ENCODE measurements around the gene ALDH5A1.

ALDH5A1 gene

DNA sequence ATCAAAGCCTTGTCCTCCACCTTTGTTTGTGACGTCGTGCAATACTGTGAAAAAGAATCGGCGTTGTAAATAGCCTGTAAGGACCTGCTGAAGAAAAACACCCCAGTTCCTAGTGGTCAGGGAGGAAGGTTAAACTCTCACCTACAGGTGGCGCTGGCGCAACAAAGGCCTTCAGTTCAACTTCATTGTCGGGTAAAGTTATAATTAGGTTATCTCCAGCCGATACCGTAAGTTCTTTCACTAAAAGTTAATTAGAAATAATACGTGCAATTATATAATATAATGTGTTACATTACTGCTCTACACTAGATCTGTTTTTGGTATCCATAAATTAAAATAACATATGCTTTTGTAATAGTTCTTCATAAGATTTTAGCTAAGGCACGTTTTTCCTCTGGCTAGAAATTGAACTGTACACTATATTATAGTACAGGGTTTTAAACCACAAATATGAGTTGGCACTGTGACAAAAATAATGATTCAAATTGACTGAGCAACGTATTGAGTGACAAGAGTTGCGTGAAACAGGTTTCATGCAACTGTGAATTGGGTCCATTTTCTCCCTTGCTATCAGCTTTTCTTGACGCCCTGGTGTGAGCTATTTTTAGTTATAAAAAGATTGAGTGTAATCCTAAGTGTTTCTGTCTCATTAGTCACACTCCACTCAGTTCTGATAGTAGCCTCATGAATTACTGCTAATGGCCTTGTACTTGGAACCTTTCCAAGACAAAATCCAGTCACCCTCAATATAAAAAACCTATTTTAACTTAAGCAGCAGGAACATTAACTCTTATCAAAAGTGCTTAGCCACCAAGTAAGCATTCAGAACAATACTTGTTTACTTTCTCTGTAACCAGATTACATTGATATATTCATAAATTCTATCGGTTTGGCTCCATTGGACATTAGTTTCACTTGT lies 89.0 kb downstream of the ALDH5A1 start (continued):
- TF ChIP-seq, protein P1, sequence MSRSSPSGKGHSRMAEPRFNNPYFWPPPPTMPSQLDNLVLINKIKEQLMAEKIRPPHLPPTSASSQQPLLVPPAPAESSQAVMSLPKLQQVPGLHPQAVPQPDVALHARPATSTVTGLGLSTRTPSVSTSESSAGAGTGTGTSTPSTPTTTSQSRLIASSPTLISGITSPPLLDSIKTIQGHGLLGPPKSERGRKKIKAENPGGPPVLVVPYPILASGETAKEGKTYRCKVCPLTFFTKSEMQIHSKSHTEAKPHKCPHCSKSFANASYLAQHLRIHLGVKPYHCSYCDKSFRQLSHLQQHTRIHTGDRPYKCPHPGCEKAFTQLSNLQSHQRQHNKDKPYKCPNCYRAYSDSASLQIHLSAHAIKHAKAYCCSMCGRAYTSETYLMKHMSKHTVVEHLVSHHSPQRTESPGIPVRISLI (tag by site-specific recombination; IDR thresholded peaks at IDR 0.05), result peak; percentile 89
- TF ChIP-seq ZNF560 (tag by site-specific recombination; IDR thresholded peaks at IDR 0.05; ENCODE audit: borderline replicate concordance) (no peak), ZNF558 (tag by site-specific recombination; IDR thresholded peaks at IDR 0.05) (peak; percentile 79), ZNF391 (tag by site-specific recombination; IDR thresholded peaks at IDR 0.05; ENCODE audit: borderline replicate concordance, low read depth) (peak; percentile 93; the same call in 1 of the 2 replicates), ZNF157 (tag by site-specific recombination; IDR thresholded peaks at IDR 0.05) (no peak), ZEB2 (tag by site-specific recombination; IDR thresholded peaks at IDR 0.05) (peak; percentile 93), ZNF335 (tag by site-specific recombination; conservative IDR thresholded peaks at IDR 0.05) (no peak), ZNF274 (IDR thresholded peaks at IDR 0.05; ENCODE audit: low read length) (no peak), ZNF274 (tag by site-specific recombination; IDR thresholded peaks at IDR 0.05; ENCODE audit: borderline replicate concordance) (no peak), ZNF248 (tag by site-specific recombination; IDR thresholded peaks at IDR 0.05) (no peak), ZSCAN16 (tag by site-specific recombination; IDR thresholded peaks at IDR 0.05) (no peak), ZNF48 (tag by site-specific recombination; IDR thresholded peaks at IDR 0.05) (no peak), ZNF561 (tag by site-specific recombination; IDR thresholded peaks at IDR 0.05; ENCODE audit: borderline replicate concordance) (peak; percentile 81; the same call in 1 of the 2 replicates), ZNF239 (tag by site-specific recombination; IDR thresholded peaks at IDR 0.05) (no peak), ZNF610 (tag by site-specific recombination; IDR thresholded peaks at IDR 0.05; ENCODE audit: borderline replicate concordance) (peak; percentile 73; the same call in 1 of the 2 replicates), ZNF548 (tag by site-specific recombination; IDR thresholded peaks at IDR 0.05) (no peak), ZNF184 (tag by site-specific recombination; IDR thresholded peaks at IDR 0.05) (peak; percentile 88), ZNF324 (tag by site-specific recombination; IDR thresholded peaks at IDR 0.05) (peak; percentile 93), ZNF140 (tag by site-specific recombination; IDR thresholded peaks at IDR 0.05) (no peak), ZNF529 (tag by site-specific recombination; IDR thresholded peaks at IDR 0.05; ENCODE audit: insufficient replicate concordance) (no peak), ZNF791 (tag by site-specific recombination; IDR thresholded peaks at IDR 0.05) (no peak), SETDB1 (IDR thresholded peaks at IDR 0.05; ENCODE audit: insufficient read length, low read length) (no peak), OSR2 (tag by site-specific recombination; IDR thresholded peaks at IDR 0.05) (peak; percentile 99), MYNN (tag by site-specific recombination; IDR thresholded peaks at IDR 0.05; ENCODE audit: borderline replicate concordance) (no peak), ZNF777 (tag by site-specific recombination; IDR thresholded peaks at IDR 0.05; ENCODE audit: borderline replicate concordance) (no peak), ZIC2 (tag by site-specific recombination; IDR thresholded peaks at IDR 0.05) (peak; percentile 64), ZNF121 (tag by site-specific recombination; IDR thresholded peaks at IDR 0.05) (peak; percentile 34; the same call in 1 of the 2 replicates), ZNF133 (tag by site-specific recombination; IDR thresholded peaks at IDR 0.05) (no peak), ZBTB20 (tag by site-specific recombination; IDR thresholded peaks at IDR 0.05) (no peak)
- TF ChIP-seq, protein P2, sequence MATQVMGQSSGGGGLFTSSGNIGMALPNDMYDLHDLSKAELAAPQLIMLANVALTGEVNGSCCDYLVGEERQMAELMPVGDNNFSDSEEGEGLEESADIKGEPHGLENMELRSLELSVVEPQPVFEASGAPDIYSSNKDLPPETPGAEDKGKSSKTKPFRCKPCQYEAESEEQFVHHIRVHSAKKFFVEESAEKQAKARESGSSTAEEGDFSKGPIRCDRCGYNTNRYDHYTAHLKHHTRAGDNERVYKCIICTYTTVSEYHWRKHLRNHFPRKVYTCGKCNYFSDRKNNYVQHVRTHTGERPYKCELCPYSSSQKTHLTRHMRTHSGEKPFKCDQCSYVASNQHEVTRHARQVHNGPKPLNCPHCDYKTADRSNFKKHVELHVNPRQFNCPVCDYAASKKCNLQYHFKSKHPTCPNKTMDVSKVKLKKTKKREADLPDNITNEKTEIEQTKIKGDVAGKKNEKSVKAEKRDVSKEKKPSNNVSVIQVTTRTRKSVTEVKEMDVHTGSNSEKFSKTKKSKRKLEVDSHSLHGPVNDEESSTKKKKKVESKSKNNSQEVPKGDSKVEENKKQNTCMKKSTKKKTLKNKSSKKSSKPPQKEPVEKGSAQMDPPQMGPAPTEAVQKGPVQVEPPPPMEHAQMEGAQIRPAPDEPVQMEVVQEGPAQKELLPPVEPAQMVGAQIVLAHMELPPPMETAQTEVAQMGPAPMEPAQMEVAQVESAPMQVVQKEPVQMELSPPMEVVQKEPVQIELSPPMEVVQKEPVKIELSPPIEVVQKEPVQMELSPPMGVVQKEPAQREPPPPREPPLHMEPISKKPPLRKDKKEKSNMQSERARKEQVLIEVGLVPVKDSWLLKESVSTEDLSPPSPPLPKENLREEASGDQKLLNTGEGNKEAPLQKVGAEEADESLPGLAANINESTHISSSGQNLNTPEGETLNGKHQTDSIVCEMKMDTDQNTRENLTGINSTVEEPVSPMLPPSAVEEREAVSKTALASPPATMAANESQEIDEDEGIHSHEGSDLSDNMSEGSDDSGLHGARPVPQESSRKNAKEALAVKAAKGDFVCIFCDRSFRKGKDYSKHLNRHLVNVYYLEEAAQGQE (tag by site-specific recombination; IDR thresholded peaks at IDR 0.05), result 0 out of 2 replicates have a peak, but pooled peaks have one; percentile 19
- TF ChIP-seq, protein P3, sequence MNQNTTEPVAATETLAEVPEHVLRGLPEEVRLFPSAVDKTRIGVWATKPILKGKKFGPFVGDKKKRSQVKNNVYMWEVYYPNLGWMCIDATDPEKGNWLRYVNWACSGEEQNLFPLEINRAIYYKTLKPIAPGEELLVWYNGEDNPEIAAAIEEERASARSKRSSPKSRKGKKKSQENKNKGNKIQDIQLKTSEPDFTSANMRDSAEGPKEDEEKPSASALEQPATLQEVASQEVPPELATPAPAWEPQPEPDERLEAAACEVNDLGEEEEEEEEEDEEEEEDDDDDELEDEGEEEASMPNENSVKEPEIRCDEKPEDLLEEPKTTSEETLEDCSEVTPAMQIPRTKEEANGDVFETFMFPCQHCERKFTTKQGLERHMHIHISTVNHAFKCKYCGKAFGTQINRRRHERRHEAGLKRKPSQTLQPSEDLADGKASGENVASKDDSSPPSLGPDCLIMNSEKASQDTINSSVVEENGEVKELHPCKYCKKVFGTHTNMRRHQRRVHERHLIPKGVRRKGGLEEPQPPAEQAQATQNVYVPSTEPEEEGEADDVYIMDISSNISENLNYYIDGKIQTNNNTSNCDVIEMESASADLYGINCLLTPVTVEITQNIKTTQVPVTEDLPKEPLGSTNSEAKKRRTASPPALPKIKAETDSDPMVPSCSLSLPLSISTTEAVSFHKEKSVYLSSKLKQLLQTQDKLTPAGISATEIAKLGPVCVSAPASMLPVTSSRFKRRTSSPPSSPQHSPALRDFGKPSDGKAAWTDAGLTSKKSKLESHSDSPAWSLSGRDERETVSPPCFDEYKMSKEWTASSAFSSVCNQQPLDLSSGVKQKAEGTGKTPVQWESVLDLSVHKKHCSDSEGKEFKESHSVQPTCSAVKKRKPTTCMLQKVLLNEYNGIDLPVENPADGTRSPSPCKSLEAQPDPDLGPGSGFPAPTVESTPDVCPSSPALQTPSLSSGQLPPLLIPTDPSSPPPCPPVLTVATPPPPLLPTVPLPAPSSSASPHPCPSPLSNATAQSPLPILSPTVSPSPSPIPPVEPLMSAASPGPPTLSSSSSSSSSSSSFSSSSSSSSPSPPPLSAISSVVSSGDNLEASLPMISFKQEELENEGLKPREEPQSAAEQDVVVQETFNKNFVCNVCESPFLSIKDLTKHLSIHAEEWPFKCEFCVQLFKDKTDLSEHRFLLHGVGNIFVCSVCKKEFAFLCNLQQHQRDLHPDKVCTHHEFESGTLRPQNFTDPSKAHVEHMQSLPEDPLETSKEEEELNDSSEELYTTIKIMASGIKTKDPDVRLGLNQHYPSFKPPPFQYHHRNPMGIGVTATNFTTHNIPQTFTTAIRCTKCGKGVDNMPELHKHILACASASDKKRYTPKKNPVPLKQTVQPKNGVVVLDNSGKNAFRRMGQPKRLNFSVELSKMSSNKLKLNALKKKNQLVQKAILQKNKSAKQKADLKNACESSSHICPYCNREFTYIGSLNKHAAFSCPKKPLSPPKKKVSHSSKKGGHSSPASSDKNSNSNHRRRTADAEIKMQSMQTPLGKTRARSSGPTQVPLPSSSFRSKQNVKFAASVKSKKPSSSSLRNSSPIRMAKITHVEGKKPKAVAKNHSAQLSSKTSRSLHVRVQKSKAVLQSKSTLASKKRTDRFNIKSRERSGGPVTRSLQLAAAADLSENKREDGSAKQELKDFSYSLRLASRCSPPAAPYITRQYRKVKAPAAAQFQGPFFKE (tag by site-specific recombination; IDR thresholded peaks at IDR 0.05; ENCODE audit: borderline replicate concordance), result no peak

All from HEK293 (cell line).